HT-29 (cell line): Measurements from ENCODE around the gene ASB15. TPM values are rescaled to one million over a fixed set of nuclear protein-coding genes. Genes with fewer than 3 reads are reported as not detected.
"Not testable (repeated sequence)": the region's sequence is repeated elsewhere in the genome, so short reads cannot be mapped to it uniquely, and the experiment has no call there.

ENCODE experiments used
- DNase-seq: peaks from one replicate; pipeline ENCODE4 v3.0.0-alpha.2; 2015; ENCODE audit warnings: low spot score
- total RNA-seq: library from RNA; depleted of rRNA; stranded (reverse); fragments of >200 nt; shearing (Covaris generic); gene quantifications from 2 replicates; pipeline ENCODE4 v1.2.3, GENCODE V29; 2014; rRNA removed

The ASB15 gene
- total RNA-seq = not detected in 2 replicates

- no peak for DNase-seq
These were observed at the start of gene ASB15 for GRCh38 chr7:123601530-123601929. TSS of gene ASB15 (plus strand) at chr7:123601821. CDS start at chr7:123614503, 12,682 bp downstream.

GRCh38 chr7:123552134-123552533 lies 49.5 kb upstream of the ASB15 start:
- not testable (repeated sequence) for DNase-seq

- DNase-seq = no peak
These were observed 49.0 kb upstream of the ASB15 start for GRCh38 chr7:123552641-123553040.

GRCh38 chr7:123553159-123553558 lies 48.5 kb upstream of the ASB15 start:
- DNase-seq = no peak

- no peak for DNase-seq
These were observed 46.1 kb upstream of the ASB15 start for GRCh38 chr7:123555484-123555883.

GRCh38 chr7:123557016-123557397 lies 44.6 kb upstream of the ASB15 start:
- DNase-seq = no peak

- DNase-seq = peak; percentile 100
These were observed 44.0 kb upstream of the ASB15 start, which contains the start of gene NDUFA5 for GRCh38 chr7:123557398-123558288. TSS of gene NDUFA5 (minus strand) at chr7:123557818. CDS start at chr7:123557795, 23 bp downstream.

- no peak for DNase-seq
These were observed 43.2 kb upstream of the ASB15 start for GRCh38 chr7:123558289-123558874.

- DNase-seq = no peak
These were observed 39.5 kb upstream of the ASB15 start for GRCh38 chr7:123562121-123562520.

- DNase-seq = no peak
These were observed 32.1 kb upstream of the ASB15 start for GRCh38 chr7:123569352-123570010.

- DNase-seq = no peak
These were observed 31.0 kb upstream of the ASB15 start for GRCh38 chr7:123570390-123571182.

GRCh38 chr7:123571187-123571586 lies 30.4 kb upstream of the ASB15 start:
- DNase-seq = no peak

GRCh38 chr7:123571684-123572083 lies 29.9 kb upstream of the ASB15 start:
- DNase-seq = no peak

- DNase-seq = no peak
These were observed 28.3 kb upstream of the ASB15 start for GRCh38 chr7:123573341-123573740.

GRCh38 chr7:123573896-123574467 lies 27.6 kb upstream of the ASB15 start:
- DNase-seq = no peak

- DNase-seq = no peak
These were observed 22.2 kb upstream of the ASB15 start for GRCh38 chr7:123579416-123579815.

- peak; percentile 70 for DNase-seq
These were observed 21.0 kb upstream of the ASB15 start for GRCh38 chr7:123580406-123581161.

GRCh38 chr7:123581162-123581459 lies 20.5 kb upstream of the ASB15 start:
- DNase-seq = no peak

- DNase-seq = no peak
These were observed 17.8 kb upstream of the ASB15 start for GRCh38 chr7:123583821-123584220.

- no peak for DNase-seq
These were observed 13.2 kb upstream of the ASB15 start for GRCh38 chr7:123588376-123588775.

GRCh38 chr7:123594813-123595241 lies 6.8 kb upstream of the ASB15 start:
- peak; percentile 90 for DNase-seq
